SJSA1 (cell line): ENCODE data around the gene FKBP10. TPM values are rescaled to one million over a fixed set of nuclear protein-coding genes. Genes with fewer than 3 reads are reported as not detected.
"Not testable (repeated sequence)": the region's sequence is repeated elsewhere in the genome, so short reads cannot be mapped to it uniquely, and the experiment has no call there.

Experiments used
- DNase-seq, 2 experiments: peaks; one replicate each; pipeline ENCODE4 v3.0.0-alpha.2; 2015 to 2020; ENCODE audit warnings: low spot score in 2 of 2, low read depth in 1 of 2
- H3K27ac ChIP-seq: fragments of 250-450 bp; sonication (Bioruptor Pico); 2 replicates; pipeline ENCODE4 v1.5.1; 2020; ENCODE audit warnings: mild to moderate bottlenecking, moderate library complexity
- H3K27me3 ChIP-seq: fragments of 250-450 bp; sonication (Bioruptor Pico); replicated peaks from 2 replicates; pipeline ENCODE4 v1.5.1; 2020; ENCODE audit warnings: mild to moderate bottlenecking, moderate library complexity
- H3K36me3 ChIP-seq: fragments of 250-450 bp; sonication (Bioruptor Pico); 2 replicates; pipeline ENCODE4 v1.5.1; 2020; ENCODE audit warnings: mild to moderate bottlenecking
- H3K4me1 ChIP-seq: fragments of 250-450 bp; sonication (Bioruptor Pico); replicated peaks from 2 replicates; pipeline ENCODE4 v1.6.1; 2021; ENCODE audit warnings: mild to moderate bottlenecking
- H3K4me3 ChIP-seq: fragments of 250-450 bp; sonication (Bioruptor Pico); 2 replicates; pipeline ENCODE4 v1.5.1; 2020; ENCODE audit warnings: mild to moderate bottlenecking
- H3K9me3 ChIP-seq: fragments of 250-450 bp; sonication (Bioruptor Pico); replicated peaks from 2 replicates; pipeline ENCODE4 v1.5.1; 2020; ENCODE audit warnings: mild to moderate bottlenecking
- total RNA-seq: library from RNA; depleted of rRNA; stranded (reverse); fragments of >200 nt; shearing (Covaris generic); gene quantifications from 2 replicates; pipeline ENCODE4 v1.2.3, GENCODE V29; 2014

The FKBP10 gene
- total RNA-seq, 1 experiment from 2014 or later: 90.2 TPM

DNA sequence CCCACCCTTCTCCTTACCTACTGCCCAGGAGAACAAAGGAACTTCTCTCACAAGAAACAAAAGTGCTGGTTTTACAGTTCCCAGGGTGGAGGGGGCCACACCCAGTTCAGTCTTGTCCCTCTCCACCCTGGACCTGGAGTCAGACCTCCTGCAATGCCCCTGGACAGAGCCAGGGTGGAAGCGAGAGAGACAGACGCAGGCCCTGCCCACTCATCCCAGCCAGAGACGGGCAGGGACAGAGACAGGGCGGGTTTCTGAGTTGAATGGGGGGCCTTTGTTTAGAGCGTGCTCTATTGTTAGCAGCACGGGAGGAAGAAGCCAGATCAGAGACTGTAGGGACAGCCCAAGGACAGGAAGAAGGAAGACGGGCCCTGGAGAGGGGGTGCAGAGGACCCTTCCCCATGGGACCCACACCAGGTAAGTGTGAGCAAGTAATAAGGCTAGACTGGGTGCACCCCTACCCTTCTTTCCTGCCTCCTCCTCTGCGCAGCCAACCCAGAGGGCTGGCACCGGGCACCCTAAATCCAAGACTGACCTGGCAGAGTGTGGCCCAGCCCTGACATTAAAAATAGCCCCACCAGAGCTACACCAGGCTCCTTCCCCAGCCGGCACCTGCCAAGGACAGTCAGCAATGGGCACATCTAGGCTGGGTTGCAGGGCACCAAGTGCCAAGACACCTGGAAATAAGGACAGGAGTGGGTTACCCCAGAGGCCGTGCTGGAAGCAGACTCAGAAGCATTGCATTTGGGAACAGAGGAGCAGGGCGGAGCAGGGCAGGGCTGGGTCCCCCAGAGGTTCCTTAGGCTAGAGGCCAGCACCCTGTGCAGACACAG, 37.2 kb upstream of the FKBP10 start:
- Histone ChIP-seq H3K4me1 (peaks cover 51% of the 10 kb centered on the region), H3K9me3 (no peaks in the 10 kb centered on the region), H3K27me3 (no peaks in the 10 kb centered on the region), H3K36me3 (no peaks in the 10 kb centered on the region), H3K4me3 (no peak overlapping the region), H3K27ac (no peak overlapping the region)
- peak in 1 of 2 experiments; percentile 31 for DNase-seq

DNA sequence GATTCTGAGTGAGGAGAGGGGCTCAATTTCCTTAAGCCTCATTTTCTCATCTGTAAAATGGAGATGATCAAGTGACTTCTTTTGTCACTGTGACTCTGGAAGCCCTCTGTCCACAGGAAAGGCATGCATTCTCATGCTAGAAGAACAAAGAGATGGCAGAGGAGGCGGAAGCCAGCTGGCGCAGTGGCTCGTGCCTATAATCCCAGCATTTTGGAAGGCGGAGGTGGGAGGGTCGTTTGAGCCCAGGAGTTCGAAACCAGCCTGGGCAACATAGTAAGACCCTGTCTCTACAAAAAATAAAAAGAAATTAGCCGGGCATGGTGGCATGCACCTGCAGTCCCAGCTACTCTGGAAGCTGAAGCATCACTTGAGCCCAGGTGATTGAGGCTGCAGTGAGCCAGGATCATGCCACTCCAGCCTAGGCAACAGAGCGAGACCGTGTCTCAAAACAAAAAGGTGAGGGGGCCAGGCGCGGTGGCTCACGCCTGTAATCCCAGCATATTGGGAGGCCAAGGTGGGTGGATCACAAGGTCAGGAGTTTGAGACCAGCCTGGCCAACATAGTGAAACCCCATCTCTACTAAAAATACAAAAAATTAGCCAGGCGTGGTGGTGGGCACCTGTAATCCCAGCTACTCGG, 36.4 kb upstream of the FKBP10 start:
- H3K9me3 ChIP-seq, H3K27ac ChIP-seq, DNase-seq, H3K4me3 ChIP-seq, H3K27me3 ChIP-seq, H3K36me3 ChIP-seq: not testable (repeated sequence)
- peaks cover 51% of the 10 kb centered on the region for H3K4me1 ChIP-seq

DNA sequence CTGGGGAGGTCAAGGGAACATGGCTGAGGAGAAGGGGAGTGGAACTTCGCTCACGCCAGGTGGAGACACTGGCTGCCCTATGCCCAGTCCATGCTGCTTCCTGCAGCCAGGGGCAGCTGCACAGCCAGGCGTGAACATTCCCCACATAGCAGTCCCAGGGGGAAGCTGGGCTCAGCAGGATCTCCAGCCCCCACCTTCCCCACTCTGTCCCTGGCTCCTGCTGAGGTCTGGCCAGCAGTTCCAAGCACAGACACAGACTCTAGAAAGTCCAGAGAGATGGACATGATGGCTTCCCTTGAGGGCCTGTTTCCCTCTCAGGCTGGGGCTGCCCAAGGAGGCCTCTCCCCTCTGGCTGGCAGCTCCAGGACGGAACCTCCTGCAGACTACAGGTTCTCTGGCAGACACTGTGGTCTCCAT, 35.6 kb upstream of the FKBP10 start:
- DNase-seq: no peak

DNA sequence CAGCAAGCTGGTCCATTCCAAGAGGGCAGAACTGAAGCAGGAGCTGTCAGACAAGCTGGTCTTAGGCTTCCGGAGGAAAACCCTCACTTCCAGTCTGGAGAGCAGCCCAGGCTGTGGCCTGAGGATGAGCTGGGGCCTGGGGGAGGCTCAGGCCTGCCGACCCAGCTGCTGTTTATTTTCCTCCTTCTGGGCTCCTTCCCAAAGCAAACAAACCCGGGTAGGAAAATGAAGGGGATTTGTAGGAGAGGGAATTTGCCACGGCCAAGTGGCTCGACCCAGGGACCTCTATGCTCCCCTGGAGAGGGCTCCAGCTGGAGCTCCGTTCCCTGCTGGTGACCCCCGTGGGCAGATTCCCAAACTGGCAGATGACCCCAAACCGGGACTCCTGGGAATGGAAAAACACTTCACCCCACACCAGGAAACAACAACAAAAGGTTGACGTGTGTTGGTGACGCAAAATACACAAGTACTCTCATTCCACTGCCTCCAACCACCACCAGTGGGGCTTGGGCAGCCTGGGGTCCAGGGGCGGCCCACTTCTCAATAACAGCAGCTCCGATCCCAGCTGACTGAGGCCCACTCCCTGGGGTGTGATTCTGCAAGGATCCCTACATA, 35.1 kb upstream of the FKBP10 start:
- H3K27ac ChIP-seq: peak overlapping the region; percentile 59
- no peak overlapping the region for H3K4me3 ChIP-seq

More for the DNA sequence above, 35.6 kb upstream of the FKBP10 start:
- Histone ChIP-seq H3K9me3 (no peaks in the 10 kb centered on the region), H3K4me3 (no peak overlapping the region), H3K27ac (peak overlapping the region; percentile 59), H3K4me1 (peaks cover 51% of the 10 kb centered on the region), H3K27me3 (no peaks in the 10 kb centered on the region), H3K36me3 (no peaks in the 10 kb centered on the region)

DNA sequence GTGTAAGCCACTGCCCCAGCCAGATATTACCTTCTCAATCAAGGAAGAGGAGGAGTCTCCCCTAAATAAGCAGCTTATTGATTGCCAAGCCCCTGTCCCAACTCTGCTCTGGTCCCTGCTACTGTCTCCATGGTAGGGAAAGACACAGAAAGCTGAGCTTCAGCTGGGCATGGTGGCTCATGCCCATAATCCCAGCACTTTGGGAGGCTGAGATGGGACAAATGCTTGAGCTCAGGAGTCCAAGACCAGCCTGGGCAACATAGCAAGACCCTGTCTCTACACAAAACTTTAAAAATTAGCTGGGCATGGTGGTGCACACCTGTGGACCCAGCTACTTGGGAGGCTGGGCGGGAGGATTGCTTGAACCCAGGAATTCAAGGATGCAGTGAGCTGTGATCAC, 32.9 kb upstream of the FKBP10 start:
- Histone ChIP-seq H3K27me3 (no peaks in the 10 kb centered on the region), H3K36me3 (no peaks in the 10 kb centered on the region), H3K4me3 (no peak overlapping the region), H3K27ac (no peak overlapping the region), H3K4me1 (peaks cover 38% of the 10 kb centered on the region), H3K9me3 (no peaks in the 10 kb centered on the region)
- DNase-seq: no peak

More for the DNA sequence above, 35.1 kb upstream of the FKBP10 start:
- H3K9me3 ChIP-seq: no peaks in the 10 kb centered on the region
- peak; percentile 74 to 87 for DNase-seq
- peaks cover 51% of the 10 kb centered on the region for H3K4me1 ChIP-seq
- no peaks in the 10 kb centered on the region for H3K36me3 ChIP-seq
- H3K27me3 ChIP-seq: no peaks in the 10 kb centered on the region

DNA sequence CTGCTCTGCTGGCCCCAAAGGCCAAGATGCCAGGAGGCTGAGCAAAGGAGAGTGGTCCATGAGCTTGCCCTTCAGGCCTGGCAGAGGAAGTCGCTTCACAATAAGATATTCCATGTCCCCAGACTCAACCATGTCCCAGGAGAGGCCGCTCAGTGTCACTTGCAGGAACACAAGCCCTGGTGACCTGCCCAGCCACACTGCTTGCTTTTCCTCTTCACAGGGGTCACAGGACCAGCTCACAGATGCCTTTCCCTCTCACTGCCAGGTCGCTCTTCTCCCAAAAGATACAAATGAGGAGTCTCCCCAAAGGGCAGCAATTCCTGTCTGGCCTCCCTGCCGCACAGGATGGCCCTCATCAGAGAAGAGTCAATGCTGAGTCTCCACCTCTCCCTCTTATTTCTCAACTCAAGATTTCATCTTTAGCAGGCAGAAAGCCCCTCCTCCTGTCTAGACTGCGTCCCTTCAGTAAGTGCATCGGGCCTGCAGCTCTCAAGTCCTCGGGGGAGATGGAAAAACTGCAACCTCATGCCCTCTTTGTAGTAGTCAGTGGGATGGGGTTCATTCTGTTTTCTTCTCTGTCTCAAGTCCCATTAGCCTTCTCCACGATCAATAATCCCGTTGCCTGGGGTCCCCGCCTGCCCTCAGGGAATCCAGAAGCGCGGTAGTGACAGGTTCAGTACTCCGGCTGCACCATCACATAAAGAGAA, 31.2 kb upstream of the FKBP10 start:
- Histone ChIP-seq H3K4me3 (no peak overlapping the region), H3K36me3 (no peaks in the 10 kb centered on the region), H3K27me3 (0 out of 2 replicates have a peak, but pooled peaks cover 2% of the 10 kb centered on the region), H3K9me3 (no peaks in the 10 kb centered on the region), H3K27ac (no peak overlapping the region), H3K4me1 (peaks cover 34% of the 10 kb centered on the region)
- no peak for DNase-seq

DNA sequence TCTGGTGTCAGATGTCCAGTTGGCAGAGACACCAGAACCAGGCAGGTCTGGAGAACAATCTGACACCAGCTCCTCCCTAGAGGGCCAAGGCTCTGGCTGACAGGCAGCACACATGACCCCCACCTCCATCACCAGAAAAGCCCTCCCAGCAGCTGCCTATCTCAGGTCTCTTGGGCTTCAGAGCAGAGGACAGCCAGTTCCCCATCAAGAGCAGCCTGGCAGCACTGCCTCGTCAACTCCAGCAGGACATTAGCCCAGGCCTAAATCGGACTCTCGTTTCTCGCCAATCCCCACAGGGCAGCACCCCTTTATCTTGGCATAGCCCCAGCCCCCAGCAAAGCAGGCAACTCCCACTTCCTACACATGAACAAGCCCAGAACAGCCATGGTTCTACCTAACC, 30.7 kb upstream of the FKBP10 start:
- Histone ChIP-seq H3K27ac (no peak overlapping the region), H3K4me3 (no peak overlapping the region), H3K27me3 (0 out of 2 replicates have a peak, but pooled peaks cover 2% of the 10 kb centered on the region), H3K9me3 (no peaks in the 10 kb centered on the region), H3K36me3 (no peaks in the 10 kb centered on the region), H3K4me1 (peaks cover 28% of the 10 kb centered on the region)
- DNase-seq: no peak

DNA sequence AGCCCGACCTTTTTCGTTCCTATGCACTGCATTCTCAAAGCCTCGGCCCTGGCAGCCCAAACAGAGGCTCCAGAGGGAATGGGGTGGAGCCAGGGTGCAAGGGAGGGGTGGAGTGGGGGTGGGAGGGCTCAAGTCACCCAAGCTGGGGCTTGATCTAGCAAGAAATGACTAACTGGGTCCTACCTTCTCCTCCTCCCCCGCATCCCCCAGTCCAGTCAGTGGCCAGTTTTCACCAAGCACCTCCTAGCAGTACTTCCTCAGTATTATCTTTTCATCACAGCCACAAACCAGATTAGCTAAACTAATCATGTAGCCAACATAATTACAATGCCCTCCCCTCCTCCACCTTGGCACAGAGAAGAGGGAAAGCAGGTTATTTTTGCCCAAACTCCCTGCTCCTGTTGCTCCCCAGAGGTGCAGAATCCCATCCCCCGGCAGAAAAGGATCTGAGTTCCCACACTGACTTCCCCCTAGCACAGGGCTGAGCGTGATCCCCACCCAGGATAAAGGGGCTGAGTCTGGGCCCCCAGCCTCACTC, 28.5 kb upstream of the FKBP10 start:
- H3K4me3 ChIP-seq: no peak overlapping the region
- H3K36me3 ChIP-seq: no peaks in the 10 kb centered on the region
- H3K27ac ChIP-seq: no peak overlapping the region
- H3K9me3 ChIP-seq: no peaks in the 10 kb centered on the region
- 0 out of 2 replicates have a peak, but pooled peaks cover 2% of the 10 kb centered on the region for H3K27me3 ChIP-seq
- H3K4me1 ChIP-seq: peaks cover 10% of the 10 kb centered on the region
- no peak for DNase-seq

DNA sequence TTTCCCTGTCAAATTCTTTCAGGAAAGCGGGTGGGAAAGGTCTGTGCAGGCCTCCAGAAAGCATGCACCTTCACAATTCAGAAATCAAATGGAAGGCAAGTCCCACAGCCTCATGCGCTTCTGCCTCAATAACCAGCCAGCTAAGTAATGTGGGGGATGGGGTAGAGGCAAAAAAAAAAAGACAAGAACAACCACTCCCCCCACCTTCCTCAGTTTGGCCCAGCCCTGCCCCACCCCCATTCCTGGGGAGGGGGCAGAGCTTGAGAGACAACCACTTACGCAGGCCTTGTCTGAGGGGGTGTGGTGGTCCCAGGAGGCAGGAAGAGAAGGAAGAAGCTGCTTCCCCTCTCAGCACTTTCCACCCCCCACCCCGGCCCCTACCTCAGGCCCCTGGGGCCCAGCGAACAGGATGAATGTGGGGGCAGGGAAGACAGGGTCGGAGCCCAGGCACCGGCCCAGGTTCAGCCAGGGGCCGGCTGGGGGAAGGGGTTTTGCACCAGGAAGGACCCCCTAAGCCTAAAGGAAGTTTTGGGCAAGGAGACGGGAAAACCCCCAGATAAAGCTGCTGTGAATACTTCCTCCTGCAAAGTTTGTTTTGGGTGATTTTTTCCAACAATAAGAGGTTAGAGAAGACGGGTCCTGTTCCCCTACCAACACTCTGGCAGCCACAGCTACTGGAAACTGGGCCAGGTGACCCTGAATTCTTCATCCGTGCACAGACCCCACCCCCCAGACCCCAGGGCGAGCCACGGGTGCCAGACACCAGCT, 27.5 kb upstream of the FKBP10 start:
- H3K4me1 ChIP-seq: peaks cover 10% of the 10 kb centered on the region
- H3K27ac ChIP-seq: no peak overlapping the region
- H3K9me3 ChIP-seq: no peaks in the 10 kb centered on the region
- H3K4me3 ChIP-seq: no peak overlapping the region; the same call in 1 of the 2 replicates
- H3K27me3 ChIP-seq: 0 out of 2 replicates have a peak, but pooled peaks cover 2% of the 10 kb centered on the region
- DNase-seq: no peak
- H3K36me3 ChIP-seq: no peaks in the 10 kb centered on the region

DNA sequence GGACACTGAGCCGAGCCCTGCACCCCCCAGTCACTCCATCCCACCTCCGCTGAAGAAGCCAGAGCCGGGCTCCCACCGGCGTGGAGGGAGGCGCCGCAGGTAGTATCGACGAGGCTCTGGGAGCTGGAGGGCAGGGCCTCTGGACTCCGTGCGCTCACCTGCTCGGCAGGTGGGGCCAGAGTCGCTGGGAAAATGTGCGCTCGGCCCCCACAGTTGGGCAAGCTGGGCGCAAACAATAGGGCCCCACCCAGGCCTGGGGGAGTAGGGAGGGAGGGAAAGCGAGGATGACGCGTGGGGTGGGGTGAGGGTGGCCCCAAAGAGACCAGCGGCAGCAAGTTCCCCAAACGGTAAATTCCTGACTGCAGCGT, 27.0 kb upstream of the FKBP10 start:
- Histone ChIP-seq H3K27ac (no peak overlapping the region), H3K4me3 (peak overlapping the region; percentile 44), H3K4me1 (peaks cover 10% of the 10 kb centered on the region), H3K36me3 (no peaks in the 10 kb centered on the region), H3K9me3 (no peaks in the 10 kb centered on the region), H3K27me3 (0 out of 2 replicates have a peak, but pooled peaks cover 2% of the 10 kb centered on the region)
- no peak for DNase-seq

DNA sequence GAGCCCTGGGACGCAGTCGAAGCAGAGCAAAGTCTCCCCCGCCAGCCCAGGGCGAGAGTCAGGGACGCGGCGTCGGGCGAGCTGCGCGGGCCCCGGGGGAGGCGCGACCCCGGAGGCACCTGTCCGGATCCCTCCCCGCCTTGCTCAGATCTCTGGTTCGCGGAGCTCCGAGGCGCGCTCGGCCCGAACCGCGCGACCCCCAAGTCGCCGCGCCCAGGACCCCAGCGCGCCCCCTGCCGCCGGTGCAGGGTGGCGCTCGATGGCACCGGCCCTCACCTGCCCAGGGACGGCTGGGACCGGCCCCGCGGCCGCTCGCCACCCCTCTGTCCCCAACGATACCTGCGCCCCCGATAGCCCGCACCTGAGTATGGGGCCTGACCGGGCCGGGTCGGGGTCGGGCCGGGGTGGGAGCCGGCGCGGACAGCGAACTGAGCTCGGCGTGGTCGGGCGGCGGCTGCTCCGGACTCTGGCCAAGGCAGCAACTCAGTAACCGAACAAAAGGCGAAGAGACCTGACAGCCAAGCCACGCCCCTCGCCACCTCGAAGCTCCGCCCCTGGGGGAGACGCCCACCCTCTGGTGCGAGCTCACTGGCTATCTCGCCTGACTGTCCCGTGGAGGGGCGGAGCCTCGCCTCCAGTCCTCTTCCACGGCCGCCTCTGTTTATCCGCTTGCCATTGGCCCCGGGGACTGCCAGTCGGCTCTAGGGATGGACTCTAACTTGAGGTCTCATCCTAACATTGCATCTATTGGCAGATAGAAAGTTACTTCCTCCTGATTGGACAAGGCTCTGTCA, 26.4 kb upstream of the FKBP10 start, which contains the start of gene JUP:
TSS of gene JUP (minus strand) at position 485 of the 794 bp plus-strand sequence. CDS start 14,857 bp downstream, outside the sequence.
- peak within 1 kb of the TSS; percentile 44 for H3K4me3 ChIP-seq
- no peaks in the 10 kb centered on the region for H3K36me3 ChIP-seq
- H3K27me3 ChIP-seq: 0 out of 2 replicates have a peak, but pooled peaks cover 2% of the 10 kb centered on the region
- DNase-seq: peak; percentile 93 to 98
- peaks cover 10% of the 10 kb centered on the region for H3K4me1 ChIP-seq
- no peaks in the 10 kb centered on the region for H3K9me3 ChIP-seq
- no peak within 1 kb of the TSS for H3K27ac ChIP-seq

DNA sequence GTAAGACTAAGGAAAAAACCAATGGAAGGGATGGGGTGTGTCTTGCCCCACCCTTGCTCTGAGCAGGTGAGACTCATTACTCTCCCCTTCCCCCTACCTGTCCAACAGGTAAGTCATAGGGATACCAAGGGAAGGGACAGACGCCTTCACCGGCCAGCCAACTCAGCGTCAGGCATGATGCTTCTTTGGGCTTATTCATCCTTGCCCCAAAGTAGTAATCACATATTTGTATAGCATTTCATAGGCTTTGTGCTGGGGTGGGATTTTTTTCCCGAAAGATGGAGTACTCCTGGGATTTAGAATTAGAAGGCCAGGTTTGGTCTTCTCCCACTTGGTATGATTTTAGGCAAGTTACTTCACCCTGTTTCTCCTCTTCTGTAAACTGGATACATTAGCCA, 25.8 kb upstream of the FKBP10 start:
- DNase-seq: no peak
- no peak overlapping the region for H3K4me3 ChIP-seq
- H3K36me3 ChIP-seq: no peaks in the 10 kb centered on the region
- H3K27me3 ChIP-seq: 0 out of 2 replicates have a peak, but pooled peaks cover 2% of the 10 kb centered on the region
- no peak overlapping the region for H3K27ac ChIP-seq
- H3K9me3 ChIP-seq: no peaks in the 10 kb centered on the region
- peaks cover 10% of the 10 kb centered on the region for H3K4me1 ChIP-seq
